ENCODE measurements around the gene PLXNA4. TPM values are rescaled to one million over a fixed set of nuclear protein-coding genes. Genes with fewer than 3 reads are reported as not detected.
"Not testable (repeated sequence)": the region's sequence is repeated elsewhere in the genome, so short reads cannot be mapped to it uniquely, and the experiment has no call there.

PLXNA4 gene
- total RNA-seq, 2 experiments from 2014 or later: 0.12 to 0.29 TPM

GRCh38 chr7:132179681-132180080, 396.6 kb downstream of the PLXNA4 start:
- DNase-seq: no peak
- no peak overlapping the region for H3K4me3 Mint-ChIP-seq
- H3K27ac Mint-ChIP-seq: no peak overlapping the region
- no peaks in the 10 kb centered on the region for H3K4me1 Mint-ChIP-seq
- no peaks in the 10 kb centered on the region for H3K9me3 Mint-ChIP-seq
- no peaks in the 10 kb centered on the region for H3K36me3 Mint-ChIP-seq
- no peaks in the 10 kb centered on the region for H3K27me3 Mint-ChIP-seq

- Mint-ChIP-seq H3K27me3 (no peaks in the 10 kb centered on the region), H3K4me3 (no peak overlapping the region), H3K4me1 (no peaks in the 10 kb centered on the region), H3K36me3 (no peaks in the 10 kb centered on the region), H3K27ac (no peak overlapping the region), H3K9me3 (no peaks in the 10 kb centered on the region)
- no peak for DNase-seq
Measured at GRCh38 chr7:132179080-132179430, 397.2 kb downstream of the PLXNA4 start.

GRCh38 chr7:132178402-132179079, 397.7 kb downstream of the PLXNA4 start:
- H3K27ac Mint-ChIP-seq, DNase-seq, H3K4me3 Mint-ChIP-seq, H3K27me3 Mint-ChIP-seq, H3K4me1 Mint-ChIP-seq, H3K9me3 Mint-ChIP-seq, H3K36me3 Mint-ChIP-seq: not testable (repeated sequence)

- DNase-seq: no peak
- Mint-ChIP-seq H3K27me3 (no peaks in the 10 kb centered on the region), H3K4me3 (no peak overlapping the region), H3K4me1 (no peaks in the 10 kb centered on the region), H3K9me3 (no peaks in the 10 kb centered on the region), H3K36me3 (no peaks in the 10 kb centered on the region), H3K27ac (no peak overlapping the region)
Measured at GRCh38 chr7:132177708-132178401, 398.4 kb downstream of the PLXNA4 start.

- Mint-ChIP-seq H3K9me3 (no peaks in the 10 kb centered on the region), H3K4me1 (no peaks in the 10 kb centered on the region), H3K27ac (no peak overlapping the region), H3K27me3 (no peaks in the 10 kb centered on the region), H3K4me3 (no peak overlapping the region), H3K36me3 (no peaks in the 10 kb centered on the region)
- no peak for DNase-seq
Measured at GRCh38 chr7:132176719-132177118, 399.6 kb downstream of the PLXNA4 start.

- Mint-ChIP-seq H3K27ac (no peak overlapping the region), H3K9me3 (no peaks in the 10 kb centered on the region), H3K36me3 (no peaks in the 10 kb centered on the region), H3K4me3 (no peak overlapping the region), H3K27me3 (no peaks in the 10 kb centered on the region), H3K4me1 (no peaks in the 10 kb centered on the region)
- DNase-seq: no peak
Measured at GRCh38 chr7:132171130-132171576, 405.1 kb downstream of the PLXNA4 start.

- Mint-ChIP-seq H3K27me3 (no peaks in the 10 kb centered on the region), H3K36me3 (no peaks in the 10 kb centered on the region), H3K9me3 (no peaks in the 10 kb centered on the region), H3K4me3 (no peak overlapping the region), H3K4me1 (no peaks in the 10 kb centered on the region), H3K27ac (no peak overlapping the region)
- no peak for DNase-seq
Measured at GRCh38 chr7:132169730-132170129, 406.5 kb downstream of the PLXNA4 start.

GRCh38 chr7:132168239-132168638, 408.0 kb downstream of the PLXNA4 start:
- Mint-ChIP-seq H3K27me3 (no peaks in the 10 kb centered on the region), H3K36me3 (no peaks in the 10 kb centered on the region), H3K27ac (no peak overlapping the region), H3K4me3 (no peak overlapping the region), H3K4me1 (no peaks in the 10 kb centered on the region), H3K9me3 (no peaks in the 10 kb centered on the region)
- no peak for DNase-seq

GRCh38 chr7:132165695-132166094, 410.6 kb downstream of the PLXNA4 start:
- not testable (repeated sequence) for DNase-seq, H3K4me3 Mint-ChIP-seq, H3K36me3 Mint-ChIP-seq, H3K27me3 Mint-ChIP-seq, H3K9me3 Mint-ChIP-seq, H3K4me1 Mint-ChIP-seq, H3K27ac Mint-ChIP-seq

- no peak overlapping the region for H3K27ac Mint-ChIP-seq
- no peaks in the 10 kb centered on the region for H3K9me3 Mint-ChIP-seq
- no peaks in the 10 kb centered on the region for H3K27me3 Mint-ChIP-seq
- no peaks in the 10 kb centered on the region for H3K4me1 Mint-ChIP-seq
- no peak for DNase-seq
- H3K4me3 Mint-ChIP-seq: no peak overlapping the region
- H3K36me3 Mint-ChIP-seq: no peaks in the 10 kb centered on the region
Measured at GRCh38 chr7:132164558-132165125, 411.6 kb downstream of the PLXNA4 start.

GRCh38 chr7:132162556-132163144, 413.6 kb downstream of the PLXNA4 start:
- no peaks in the 10 kb centered on the region for H3K4me1 Mint-ChIP-seq
- H3K4me3 Mint-ChIP-seq: no peak overlapping the region
- no peaks in the 10 kb centered on the region for H3K9me3 Mint-ChIP-seq
- H3K36me3 Mint-ChIP-seq: no peaks in the 10 kb centered on the region
- H3K27ac Mint-ChIP-seq: peak overlapping the region; percentile 25
- DNase-seq: no peak
- no peaks in the 10 kb centered on the region for H3K27me3 Mint-ChIP-seq

- Mint-ChIP-seq H3K36me3 (no peaks in the 10 kb centered on the region), H3K4me3 (no peak overlapping the region), H3K9me3 (no peaks in the 10 kb centered on the region)
Measured at GRCh38 chr7:132161976-132162375, 414.3 kb downstream of the PLXNA4 start.

GRCh38 chr7:132161533-132161915, 414.7 kb downstream of the PLXNA4 start:
- no peaks in the 10 kb centered on the region for H3K36me3 Mint-ChIP-seq
- DNase-seq: no peak
- no peaks in the 10 kb centered on the region for H3K9me3 Mint-ChIP-seq
- no peaks in the 10 kb centered on the region for H3K4me1 Mint-ChIP-seq
- no peak overlapping the region for H3K4me3 Mint-ChIP-seq
- H3K27ac Mint-ChIP-seq: no peak overlapping the region
- no peaks in the 10 kb centered on the region for H3K27me3 Mint-ChIP-seq

More at GRCh38 chr7:132161976-132162375, 414.3 kb downstream of the PLXNA4 start:
- Mint-ChIP-seq H3K4me1 (no peaks in the 10 kb centered on the region), H3K27ac (no peak overlapping the region), H3K27me3 (no peaks in the 10 kb centered on the region)
- no peak for DNase-seq

- no peak overlapping the region for H3K4me3 Mint-ChIP-seq
- no peaks in the 10 kb centered on the region for H3K9me3 Mint-ChIP-seq
- H3K36me3 Mint-ChIP-seq: no peaks in the 10 kb centered on the region
- H3K4me1 Mint-ChIP-seq: no peaks in the 10 kb centered on the region
- H3K27me3 Mint-ChIP-seq: no peaks in the 10 kb centered on the region
- no peak overlapping the region for H3K27ac Mint-ChIP-seq
- no peak for DNase-seq
Measured at GRCh38 chr7:132160611-132161532, 415.4 kb downstream of the PLXNA4 start.

GRCh38 chr7:132158841-132159240, 417.4 kb downstream of the PLXNA4 start:
- no peak overlapping the region for H3K27ac Mint-ChIP-seq
- no peaks in the 10 kb centered on the region for H3K36me3 Mint-ChIP-seq
- no peak overlapping the region for H3K4me3 Mint-ChIP-seq
- no peak for DNase-seq
- H3K4me1 Mint-ChIP-seq: no peaks in the 10 kb centered on the region
- no peaks in the 10 kb centered on the region for H3K9me3 Mint-ChIP-seq
- H3K27me3 Mint-ChIP-seq: no peaks in the 10 kb centered on the region
